Measurements from ENCODE around the gene SUCLA2. TPM values are rescaled to one million over a fixed set of nuclear protein-coding genes. Genes with fewer than 3 reads are reported as not detected.

Gene SUCLA2
- total and polyA plus RNA-seq, 2 experiments from 2014 or later, result 56.9 to 60.6 TPM

DNA sequence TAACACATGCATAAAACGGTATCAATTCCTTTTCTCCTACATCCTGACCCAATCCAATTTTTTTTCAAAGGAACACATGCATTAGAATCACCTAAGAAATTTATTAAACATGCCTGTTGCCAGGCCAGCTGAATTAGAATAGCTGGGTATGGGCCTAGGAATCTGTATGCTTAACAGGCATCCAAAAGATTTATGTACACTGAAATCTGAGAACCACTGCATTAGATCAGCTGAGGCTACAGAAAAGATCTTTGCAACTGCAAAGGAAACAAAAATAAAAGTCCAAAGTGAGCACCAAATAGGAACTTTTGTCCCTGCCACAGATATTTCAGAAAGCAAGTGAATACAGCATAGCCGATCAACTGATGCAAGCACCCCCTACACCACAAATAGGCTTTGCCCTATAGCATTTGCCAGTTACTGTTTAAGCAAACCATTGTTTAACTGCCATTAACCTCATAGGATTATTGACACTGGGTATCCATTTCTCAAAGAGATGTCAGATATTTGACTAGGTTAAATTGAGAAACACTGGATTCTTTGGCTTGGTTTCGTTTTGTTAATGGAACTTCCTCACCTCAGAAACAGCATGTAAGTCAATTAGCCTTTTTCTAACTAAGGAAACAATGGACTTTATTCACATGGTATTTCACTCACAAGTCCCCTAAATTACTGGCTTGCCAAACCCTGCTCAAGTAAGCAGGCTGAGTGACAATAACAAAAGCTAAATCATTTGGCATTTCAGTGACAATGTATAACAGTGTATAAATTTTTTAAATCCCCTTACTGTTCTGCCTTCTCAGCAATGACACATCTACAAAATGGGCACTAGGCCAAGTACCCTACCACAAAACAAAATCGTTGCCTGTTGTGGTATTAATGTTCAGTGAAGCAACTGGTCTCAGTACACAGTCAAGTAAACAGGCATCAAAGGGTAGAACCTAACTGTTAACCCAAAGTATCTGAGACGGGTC lies 67.8 kb downstream of the SUCLA2 start:
- H3K9me2 ChIP-seq (replicated peaks; ENCODE audit: insufficient read depth), result no peaks in the 10 kb centered on the region
- no peaks in the 10 kb centered on the region for H3K9me3 ChIP-seq (ENCODE audit: low read depth)
- H4K20me1 ChIP-seq (ENCODE audit: insufficient read depth, poor library complexity, severe bottlenecking), result no peaks in the 10 kb centered on the region
- H2AFZ ChIP-seq, result no peak overlapping the region
- H3K4me1 ChIP-seq (ENCODE audit: insufficient read depth), result no peaks in the 10 kb centered on the region
- no peak overlapping the region for H3K4me3 ChIP-seq
- no peak for DNase-seq (ENCODE audit: low spot score)
- no peaks in the 10 kb centered on the region for H3K79me2 ChIP-seq
- no peaks in the 10 kb centered on the region for H3K27me3 ChIP-seq
- no peak overlapping the region for H3K27ac ChIP-seq
- TF ChIP-seq EZH2phosphoT487 (IDR thresholded peaks at IDR 0.05; ENCODE audit: low read depth, severe bottlenecking, unreplicated experiment) (no peak), EZH2 (IDR thresholded peaks at IDR 0.05; ENCODE audit: borderline replicate concordance) (no peak)
- TF ChIP-seq, protein P1, sequence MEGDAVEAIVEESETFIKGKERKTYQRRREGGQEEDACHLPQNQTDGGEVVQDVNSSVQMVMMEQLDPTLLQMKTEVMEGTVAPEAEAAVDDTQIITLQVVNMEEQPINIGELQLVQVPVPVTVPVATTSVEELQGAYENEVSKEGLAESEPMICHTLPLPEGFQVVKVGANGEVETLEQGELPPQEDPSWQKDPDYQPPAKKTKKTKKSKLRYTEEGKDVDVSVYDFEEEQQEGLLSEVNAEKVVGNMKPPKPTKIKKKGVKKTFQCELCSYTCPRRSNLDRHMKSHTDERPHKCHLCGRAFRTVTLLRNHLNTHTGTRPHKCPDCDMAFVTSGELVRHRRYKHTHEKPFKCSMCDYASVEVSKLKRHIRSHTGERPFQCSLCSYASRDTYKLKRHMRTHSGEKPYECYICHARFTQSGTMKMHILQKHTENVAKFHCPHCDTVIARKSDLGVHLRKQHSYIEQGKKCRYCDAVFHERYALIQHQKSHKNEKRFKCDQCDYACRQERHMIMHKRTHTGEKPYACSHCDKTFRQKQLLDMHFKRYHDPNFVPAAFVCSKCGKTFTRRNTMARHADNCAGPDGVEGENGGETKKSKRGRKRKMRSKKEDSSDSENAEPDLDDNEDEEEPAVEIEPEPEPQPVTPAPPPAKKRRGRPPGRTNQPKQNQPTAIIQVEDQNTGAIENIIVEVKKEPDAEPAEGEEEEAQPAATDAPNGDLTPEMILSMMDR (IDR thresholded peaks at IDR 0.05; ENCODE audit: poor library complexity), result no peak
- peak overlapping the region; percentile 43 for H3K4me2 ChIP-seq
- H3K36me3 ChIP-seq (replicated peaks; ENCODE audit: insufficient read depth, low read depth), result no peaks in the 10 kb centered on the region
- 64% methylated on average over 5 of the region's 5 CpGs for WGBS (ENCODE audit: low lambda C conversion rate, missing lambda C conversion rate)

DNA sequence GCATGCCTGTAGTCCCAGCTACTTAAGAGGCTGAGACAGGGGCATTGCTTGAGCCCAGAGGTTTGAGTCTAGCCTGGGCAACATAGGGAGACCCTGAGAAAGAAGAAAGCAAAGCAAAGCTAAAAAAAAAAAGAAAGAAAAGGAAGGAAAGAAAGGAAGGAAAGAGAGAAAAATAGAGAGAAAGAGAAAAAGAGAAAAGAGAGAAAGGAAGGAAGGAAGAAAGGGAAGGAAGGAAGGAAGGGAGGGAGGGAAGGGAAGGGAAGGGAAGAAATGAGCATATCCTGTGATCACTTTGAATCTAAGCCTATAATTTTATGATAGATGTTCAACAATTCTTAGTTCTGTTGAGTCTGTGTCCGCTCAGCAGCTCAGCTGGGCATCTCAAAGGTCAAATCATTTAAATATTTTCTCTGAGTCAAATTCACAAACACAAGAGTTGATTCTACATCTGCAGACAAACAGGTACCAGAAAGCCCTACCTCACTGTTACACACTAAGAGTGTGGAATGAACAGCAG lies 70.4 kb downstream of the SUCLA2 start:
- Histone ChIP-seq H3K36me3 (replicated peaks; ENCODE audit: insufficient read depth, low read depth) (no peaks in the 10 kb centered on the region), H4K20me1 (ENCODE audit: insufficient read depth, poor library complexity, severe bottlenecking) (no peaks in the 10 kb centered on the region), H3K27ac (no peak overlapping the region), H3K9me2 (replicated peaks; ENCODE audit: insufficient read depth) (no peaks in the 10 kb centered on the region), H3K4me1 (ENCODE audit: insufficient read depth) (no peaks in the 10 kb centered on the region), H3K4me3 (no peak overlapping the region), H3K9me3 (ENCODE audit: low read depth) (no peaks in the 10 kb centered on the region), H3K4me2 (no peak overlapping the region), H3K79me2 (no peaks in the 10 kb centered on the region), H3K27me3 (no peaks in the 10 kb centered on the region), H2AFZ (no peak overlapping the region)
- TF ChIP-seq EZH2phosphoT487 (IDR thresholded peaks at IDR 0.05; ENCODE audit: low read depth, severe bottlenecking, unreplicated experiment), result no peak
- no peak for TF ChIP-seq EZH2 (IDR thresholded peaks at IDR 0.05; ENCODE audit: borderline replicate concordance)
- TF ChIP-seq, protein P1 (IDR thresholded peaks at IDR 0.05; ENCODE audit: poor library complexity), result no peak
- WGBS (ENCODE audit: low lambda C conversion rate, missing lambda C conversion rate), result 82% methylated on average over 1 of the region's 1 CpG
- DNase-seq (ENCODE audit: low spot score), result no peak

DNA sequence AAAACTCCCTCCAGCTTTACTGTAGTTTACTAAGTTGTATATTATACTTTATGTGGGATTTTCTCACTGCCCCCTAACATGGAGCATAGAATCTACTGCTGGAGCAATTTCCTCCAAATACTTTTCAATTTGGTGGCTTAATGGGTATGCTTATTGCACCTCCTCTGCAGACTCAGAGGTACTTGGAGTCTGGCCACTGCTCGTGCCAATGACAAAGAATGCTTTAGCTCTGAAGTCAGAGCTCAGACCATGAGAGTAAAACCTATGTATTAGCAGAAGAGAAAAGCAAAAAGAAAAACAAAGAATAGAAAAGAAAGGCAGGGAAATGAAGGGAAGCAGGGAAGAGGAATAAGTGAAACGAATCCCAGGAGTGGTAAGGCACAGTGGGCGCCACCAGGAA lies 71.9 kb downstream of the SUCLA2 start:
- H3K4me2 ChIP-seq, result no peak overlapping the region
- no peaks in the 10 kb centered on the region for H3K9me3 ChIP-seq (ENCODE audit: low read depth)
- no peaks in the 10 kb centered on the region for H3K9me2 ChIP-seq (replicated peaks; ENCODE audit: insufficient read depth)
- no peak for DNase-seq (ENCODE audit: low spot score)
- H2AFZ ChIP-seq, result no peak overlapping the region
- TF ChIP-seq EZH2phosphoT487 (IDR thresholded peaks at IDR 0.05; ENCODE audit: low read depth, severe bottlenecking, unreplicated experiment), result no peak
- no peak for TF ChIP-seq EZH2 (IDR thresholded peaks at IDR 0.05; ENCODE audit: borderline replicate concordance)
- TF ChIP-seq, protein P1 (IDR thresholded peaks at IDR 0.05; ENCODE audit: poor library complexity), result no peak
- 89% methylated on average over 3 of the region's 3 CpGs for WGBS (ENCODE audit: low lambda C conversion rate, missing lambda C conversion rate)
- H3K27me3 ChIP-seq, result no peaks in the 10 kb centered on the region
- H4K20me1 ChIP-seq (ENCODE audit: insufficient read depth, poor library complexity, severe bottlenecking), result no peaks in the 10 kb centered on the region
- no peak overlapping the region for H3K27ac ChIP-seq
- no peaks in the 10 kb centered on the region for H3K4me1 ChIP-seq (ENCODE audit: insufficient read depth)
- H3K4me3 ChIP-seq, result no peak overlapping the region
- H3K79me2 ChIP-seq, result no peaks in the 10 kb centered on the region
- no peaks in the 10 kb centered on the region for H3K36me3 ChIP-seq (replicated peaks; ENCODE audit: insufficient read depth, low read depth)

Data from hepatocyte (in vitro differentiated cells).